GM23338 (cell line): ENCODE results near the gene UCP3. TPM values are rescaled to one million over a fixed set of nuclear protein-coding genes. Genes with fewer than 3 reads are reported as not detected.

Experiments
- CREB1 ChIP-seq: fragments of 250-450 bp; sonication (Bioruptor Pico); IDR thresholded peaks from 2 replicates; pipeline ENCODE4 v1.5.0; 2020; ENCODE audit warnings: low read depth, mild to moderate bottlenecking, moderate library complexity
- EZH2 ChIP-seq: fragments of 200-600 bp; sonication (generic); IDR thresholded peaks from one replicate; pipeline ENCODE4 v1.8.0; 2017; ENCODE audit warnings: antibody characterized with exemption, mild to moderate bottlenecking, low read depth; ENCODE audit not compliant: unreplicated experiment
- EZH2phosphoT487 ChIP-seq: fragments of 200-600 bp; sonication (generic); IDR thresholded peaks from one replicate; pipeline ENCODE4 v1.8.1; 2018; ENCODE audit warnings: antibody characterized with exemption; ENCODE audit not compliant: unreplicated experiment
- JUNB ChIP-seq: IDR thresholded peaks from one replicate; pipeline ENCODE4 v1.6.1; 2016; ENCODE audit warnings: antibody characterized with exemption; ENCODE audit not compliant: unreplicated experiment
- NANOG ChIP-seq: IDR thresholded peaks from 2 replicates; pipeline ENCODE4 v1.6.1; 2016; ENCODE audit warnings: antibody characterized with exemption, borderline replicate concordance
- POLR2AphosphoS5 ChIP-seq: IDR thresholded peaks from 2 replicates; pipeline ENCODE4 v1.6.1; 2016; ENCODE audit warnings: antibody characterized with exemption, low read depth
- STAT1 ChIP-seq: IDR thresholded peaks from one replicate; pipeline ENCODE4 v1.6.1; 2016; ENCODE audit warnings: antibody characterized with exemption; ENCODE audit not compliant: unreplicated experiment
- ZNF114 ChIP-seq: fragments of 250-450 bp; sonication (Bioruptor Pico); IDR thresholded peaks from 2 replicates; pipeline ENCODE4 v1.5.0; 2020; ENCODE audit warnings: mild to moderate bottlenecking, moderate library complexity
- ZNF331 ChIP-seq: fragments of 250-450 bp; sonication (Bioruptor Pico); IDR thresholded peaks from 2 replicates; pipeline ENCODE4 v1.5.0; 2020; ENCODE audit warnings: low read depth, mild to moderate bottlenecking, moderate library complexity
- ZNF462 ChIP-seq: fragments of 250-450 bp; sonication (Bioruptor Pico); IDR thresholded peaks from 2 replicates; pipeline ENCODE4 v1.5.0; 2020; ENCODE audit warnings: mild to moderate bottlenecking, moderate library complexity
- polyA plus RNA-seq: library from polyadenylated mRNA; unstranded; fragments of >200 nt; fragmentation: Nextera tagmentation; extraction: Ambion mirVana; gene quantifications from 2 replicates; pipeline ENCODE4 v1.2.1, GENCODE V29; 2016
- total RNA-seq: library from RNA; depleted of rRNA; stranded (reverse); fragments of >200 nt; shearing (Covaris generic); gene quantifications from 2 replicates; pipeline ENCODE4 v1.2.3, GENCODE V29; 2014

Gene UCP3
- total and polyA plus RNA-seq, 2 experiments from 2014 or later, result 0.21 to 0.40 TPM

GRCh38 chr11:73971175-73971719, 37.6 kb downstream of the UCP3 start (continued):
- no peak for TF ChIP-seq ZNF462 (CRISPR knock-in tag)
- TF ChIP-seq CREB1 (CRISPR knock-in tag), result no peak
- TF ChIP-seq ZNF331 (CRISPR knock-in tag), result no peak
- TF ChIP-seq STAT1, result no peak
- no peak; the same call in 1 of the 2 replicates for TF ChIP-seq POLR2AphosphoS5
- TF ChIP-seq NANOG, result no peak
- no peak for TF ChIP-seq JUNB
- no peak for TF ChIP-seq ZNF114 (CRISPR knock-in tag)
- no peak for TF ChIP-seq EZH2
- TF ChIP-seq EZH2phosphoT487, result no peak
